Activated CD8-positive, alpha-beta memory T cell treated with anti-CD3 and anti-CD28 coated beads, Interleukin-2, amount 10 ng/mL, durations not matched to agents 7 days and 5 days (primary cell): Measurements from ENCODE around the gene UQCR11. TPM values are rescaled to one million over a fixed set of nuclear protein-coding genes. Genes with fewer than 3 reads are reported as not detected.
A peak's percentile ranks its signal among the peaks of the same experiment; 100 is the strongest.

Source experiments
- ATAC-seq: fragments of 150-1000 bp; cut with Tn5 transposase; one replicate; pipeline ENCODE4 v1.10.0; 2021; ENCODE audit warnings: moderate library complexity
- CTCF ChIA-PET: fragments of 350-600 bp; sonication (Branson Sonifier 250); formaldehyde crosslinking; loops from one replicate; lab custom pipeline; 2021; ENCODE audit warnings: antibody characterized with exemption; lab: Charles Lee
- DNase-seq: peaks from one replicate; pipeline ENCODE4 v3.0.0-alpha.2; 2020
- H3K27ac Mint-ChIP-seq: one replicate; pipeline ENCODE4 v1.8.0; 2021; ENCODE audit warnings: mild to moderate bottlenecking, mixed read lengths
- H3K27me3 Mint-ChIP-seq: one replicate; pipeline ENCODE4 v1.8.0; 2021; ENCODE audit warnings: mixed read lengths
- H3K36me3 Mint-ChIP-seq: one replicate; pipeline ENCODE4 v1.8.0; 2021; ENCODE audit warnings: mild to moderate bottlenecking, mixed read lengths
- H3K4me1 Mint-ChIP-seq: one replicate; pipeline ENCODE4 v1.8.0; 2021; ENCODE audit warnings: mixed read lengths
- H3K4me3 Mint-ChIP-seq: one replicate; pipeline ENCODE4 v1.8.0; 2021; ENCODE audit warnings: mild to moderate bottlenecking, moderate library complexity, mixed read lengths
- H3K9me3 Mint-ChIP-seq: one replicate; pipeline ENCODE4 v1.8.0; 2022; ENCODE audit warnings: low read depth, mixed read lengths
- total RNA-seq, 2 experiments: library from RNA; stranded (reverse); gene quantifications; one replicate each; pipeline ENCODE4 v1.2.3, GENCODE V29; 2021

Gene UQCR11
- total RNA-seq: 100 to 1,000 TPM; 192 to 196 TPM

- Mint-ChIP-seq H3K36me3 (peaks cover 9% of the 10 kb centered on the region), H3K9me3 (no peaks in the 10 kb centered on the region), H3K4me1 (peaks cover 54% of the 10 kb centered on the region), H3K4me3 (peak within 1 kb of the TSS; percentile 92), H3K27ac (peak within 1 kb of the TSS; percentile 98), H3K27me3 (no peaks in the 10 kb centered on the region)
- ATAC-seq (peak; percentile 90), DNase-seq (peak; percentile 96)
- CTCF ChIA-PET: interaction anchor here (0.6 to 4.1 kb wide), 14 partner anchors 12 to 1095 kb away, joined by 3 to 20 read pairs (median 3); partner anchors contain the start of genes MBD3 and REEP6
Measured at GRCh38 chr19:1605236-1606137, at the start of gene UQCR11. Gene UQCR11 (minus strand): TSS chr19:1605462. CDS start chr19:1605409, 53 bp downstream.

- ATAC-seq (no peak), DNase-seq (no peak)
- H3K36me3 Mint-ChIP-seq: peaks cover under 1% of the 10 kb centered on the region
- H3K4me1 Mint-ChIP-seq: peaks cover 24% of the 10 kb centered on the region
- CTCF ChIA-PET: interaction anchor here (1.2 to 1.5 kb wide), 3 partner anchors 18 to 108 kb away, joined by 3 to 5 read pairs (median 3); partner anchors contain the start of gene UQCR11
- no peaks in the 10 kb centered on the region for H3K9me3 Mint-ChIP-seq
- peak overlapping the region; percentile 32 for H3K4me3 Mint-ChIP-seq
- H3K27me3 Mint-ChIP-seq: no peaks in the 10 kb centered on the region
- no peak overlapping the region for H3K27ac Mint-ChIP-seq
Measured at GRCh38 chr19:1654178-1654792, 49.0 kb upstream of the UQCR11 start.

GRCh38 chr19:1653300-1653628, 48.0 kb upstream of the UQCR11 start:
- no peak for DNase-seq
- no peaks in the 10 kb centered on the region for H3K9me3 Mint-ChIP-seq
- ATAC-seq: no peak

GRCh38 chr19:1652471-1653299, 47.4 kb upstream of the UQCR11 start, which contains the start of gene TCF3:
Gene TCF3 (minus strand): TSS chr19:1652615. CDS start chr19:1650248, 2,367 bp downstream.
- Mint-ChIP-seq H3K9me3 (no peaks in the 10 kb centered on the region), H3K27ac (peak within 1 kb of the TSS; percentile 89), H3K36me3 (peaks cover 3% of the 10 kb centered on the region), H3K27me3 (no peaks in the 10 kb centered on the region), H3K4me3 (peak within 1 kb of the TSS; percentile 81), H3K4me1 (peaks cover 30% of the 10 kb centered on the region)
- DNase-seq: peak; percentile 98
- peak; percentile 92 for ATAC-seq
- CTCF ChIA-PET: interaction anchor here (0.7 to 1.8 kb wide), 6 partner anchors 9 to 173 kb away, joined by 3 to 8 read pairs (median 3); partner anchors contain the start of gene UQCR11

More at GRCh38 chr19:1653300-1653628, 48.0 kb upstream of the UQCR11 start:
- H3K36me3 Mint-ChIP-seq: peaks cover 3% of the 10 kb centered on the region
- H3K4me3 Mint-ChIP-seq: peak overlapping the region; percentile 77
- H3K27ac Mint-ChIP-seq: peak overlapping the region; percentile 89
- H3K4me1 Mint-ChIP-seq: peaks cover 30% of the 10 kb centered on the region
- no peaks in the 10 kb centered on the region for H3K27me3 Mint-ChIP-seq
- CTCF ChIA-PET: interaction anchor here (0.7 to 1.8 kb wide), 6 partner anchors 8 to 173 kb away, joined by 3 to 8 read pairs (median 3); partner anchors contain the start of gene UQCR11

GRCh38 chr19:1651568-1652291, 46.5 kb upstream of the UQCR11 start:
- Mint-ChIP-seq H3K4me3 (peak overlapping the region; percentile 81), H3K4me1 (peaks cover 30% of the 10 kb centered on the region), H3K27ac (peak overlapping the region; percentile 88), H3K27me3 (no peaks in the 10 kb centered on the region), H3K9me3 (no peaks in the 10 kb centered on the region), H3K36me3 (peaks cover 3% of the 10 kb centered on the region)
- ATAC-seq: peak; percentile 5
- CTCF ChIA-PET: interaction anchor here (1.2 to 2.8 kb wide), 9 partner anchors 10 to 117 kb away, joined by 3 to 17 read pairs (median 3); no protein-coding TSS in a partner anchor
- peak; percentile 58 for DNase-seq

- no peaks in the 10 kb centered on the region for H3K27me3 Mint-ChIP-seq
Measured at GRCh38 chr19:1650650-1651567, 45.6 kb upstream of the UQCR11 start.

GRCh38 chr19:1649706-1650649, 44.7 kb upstream of the UQCR11 start:
- CTCF ChIA-PET: interaction anchor here (0.9 to 2.8 kb wide), 9 partner anchors 12 to 205 kb away, joined by 3 to 17 read pairs (median 3); no protein-coding TSS in a partner anchor
- ATAC-seq (no peak), DNase-seq (no peak)
- Mint-ChIP-seq H3K27me3 (no peaks in the 10 kb centered on the region), H3K4me3 (peak overlapping the region; percentile 81), H3K27ac (peak overlapping the region; percentile 76), H3K36me3 (peaks cover 5% of the 10 kb centered on the region), H3K9me3 (no peaks in the 10 kb centered on the region), H3K4me1 (peaks cover 27% of the 10 kb centered on the region)

More at GRCh38 chr19:1650650-1651567, 45.6 kb upstream of the UQCR11 start:
- DNase-seq (peak; percentile 70), ATAC-seq (no peak)
- peaks cover 3% of the 10 kb centered on the region for H3K36me3 Mint-ChIP-seq
- H3K4me1 Mint-ChIP-seq: peaks cover 30% of the 10 kb centered on the region
- H3K9me3 Mint-ChIP-seq: no peaks in the 10 kb centered on the region
- H3K27ac Mint-ChIP-seq: peak overlapping the region; percentile 88
- H3K4me3 Mint-ChIP-seq: peak overlapping the region; percentile 81
- CTCF ChIA-PET: interaction anchor here (1.2 to 2.8 kb wide), 9 partner anchors 11 to 206 kb away, joined by 3 to 17 read pairs (median 3); no protein-coding TSS in a partner anchor

GRCh38 chr19:1648920-1649541, 43.8 kb upstream of the UQCR11 start:
- ATAC-seq: no peak

GRCh38 chr19:1648459-1648849, 43.2 kb upstream of the UQCR11 start:
- Mint-ChIP-seq H3K4me1 (peaks cover 27% of the 10 kb centered on the region), H3K27me3 (no peaks in the 10 kb centered on the region), H3K36me3 (peaks cover 5% of the 10 kb centered on the region), H3K4me3 (no peak overlapping the region), H3K27ac (no peak overlapping the region), H3K9me3 (no peaks in the 10 kb centered on the region)
- DNase-seq (no peak), ATAC-seq (no peak)
- CTCF ChIA-PET: interaction anchor here (2.8 kb wide), 1 partner anchor 23 kb away, joined by 15 read pairs; no protein-coding TSS in a partner anchor

More at GRCh38 chr19:1648920-1649541, 43.8 kb upstream of the UQCR11 start:
- H3K36me3 Mint-ChIP-seq: peaks cover 5% of the 10 kb centered on the region
- no peaks in the 10 kb centered on the region for H3K27me3 Mint-ChIP-seq
- CTCF ChIA-PET: interaction anchor here (0.6 to 2.8 kb wide), 4 partner anchors 23 to 100 kb away, joined by 3 to 15 read pairs (median 3); no protein-coding TSS in a partner anchor
- peaks cover 27% of the 10 kb centered on the region for H3K4me1 Mint-ChIP-seq
- H3K9me3 Mint-ChIP-seq: no peaks in the 10 kb centered on the region
- no peak overlapping the region for H3K4me3 Mint-ChIP-seq
- no peak for DNase-seq
- no peak overlapping the region for H3K27ac Mint-ChIP-seq
